Activated naive CD8-positive, alpha-beta T cell treated with anti-CD3 and anti-CD28 coated beads, Interleukin-2, amount 50 U/mL, for 16 hours (primary cell): ENCODE measurements around the gene ZNF566.

ENCODE experiments used
- DNase-seq: peaks from one replicate; pipeline ENCODE4 v3.0.0-alpha.2; 2020; ENCODE audit warnings: low read depth, low spot score

Gene ZNF566

GRCh38 chr19:36441339-36441738, 48.0 kb downstream of the ZNF566 start:
- no peak for DNase-seq

GRCh38 chr19:36436531-36436930, 52.8 kb downstream of the ZNF566 start:
- DNase-seq, result no peak

GRCh38 chr19:36423925-36424324, 65.4 kb downstream of the ZNF566 start:
- no peak for DNase-seq

GRCh38 chr19:36421749-36422481, 67.4 kb downstream of the ZNF566 start:
- DNase-seq, result no peak

DNA sequence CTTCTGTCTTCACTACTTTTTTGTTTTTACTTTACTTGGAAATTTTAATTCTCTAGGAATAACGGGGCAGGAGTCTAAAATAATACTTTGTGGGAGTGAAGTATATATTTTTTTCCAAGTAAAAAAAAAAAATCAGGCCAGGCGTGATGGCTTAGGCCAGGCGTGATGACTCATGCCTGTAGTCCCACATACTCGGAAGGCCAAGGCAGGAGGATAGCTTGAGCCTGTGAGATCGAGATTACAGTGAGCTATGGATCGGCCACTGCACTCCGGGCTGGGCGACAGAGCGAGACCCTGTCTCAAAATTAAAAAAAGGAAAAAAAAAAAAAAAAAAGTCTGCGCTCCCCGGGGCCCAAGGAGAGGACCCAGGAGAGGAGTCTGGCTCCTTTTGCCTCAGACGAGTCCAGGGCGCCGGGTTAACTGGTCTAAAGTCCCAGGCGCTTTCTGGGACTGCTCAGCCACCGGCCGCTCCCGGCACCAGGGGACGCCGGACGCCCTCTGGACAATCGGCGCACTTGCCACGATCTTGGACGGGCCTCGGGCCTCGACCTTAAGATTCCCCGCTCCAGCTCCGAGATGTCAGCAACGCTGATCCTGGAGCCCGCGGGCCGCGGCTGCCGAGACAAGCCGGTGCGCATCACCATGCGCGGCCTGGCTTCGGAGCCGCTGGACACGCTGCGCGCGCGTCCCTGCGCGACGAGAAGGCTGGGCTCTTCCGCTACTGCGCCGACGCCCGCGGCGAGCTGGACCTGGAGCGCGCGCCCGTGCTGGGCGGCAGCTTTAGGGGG, 68.2 kb downstream of the ZNF566 start:
- DNase-seq, result no peak

DNA sequence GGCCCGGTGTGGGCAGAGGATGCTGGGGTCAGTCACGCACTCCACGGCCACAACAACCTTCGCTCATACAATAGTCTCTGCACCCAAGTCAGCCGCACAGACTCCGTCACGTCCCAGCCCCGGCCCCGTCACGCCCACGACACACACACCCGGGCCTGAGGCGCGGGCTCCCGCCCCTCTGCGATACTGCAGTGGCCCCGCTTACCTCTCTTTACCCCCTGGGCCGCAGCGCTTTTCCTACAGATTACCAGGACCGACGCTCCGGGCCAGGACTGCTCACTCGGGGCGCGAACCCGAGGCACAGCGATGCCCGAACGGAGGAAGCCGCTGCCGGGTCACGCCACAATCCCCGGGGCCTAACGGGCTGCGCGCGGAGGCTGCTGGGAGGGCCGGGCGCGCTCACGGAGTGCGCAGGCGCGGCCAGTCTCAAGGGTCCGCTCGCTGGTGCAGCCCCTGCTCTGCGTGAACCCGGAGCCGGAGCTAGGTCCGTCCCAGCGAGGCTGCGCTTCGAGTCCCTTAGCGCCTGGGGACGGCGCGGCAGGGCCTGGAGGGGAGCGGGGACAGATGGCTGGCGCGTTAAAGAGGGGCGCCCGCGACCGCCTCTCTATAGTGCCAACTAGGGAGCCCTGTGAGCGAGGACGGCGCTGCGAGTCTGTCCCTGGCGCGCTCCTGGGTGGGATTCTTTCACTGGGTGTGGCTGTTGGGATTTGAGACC, 70.9 kb downstream of the ZNF566 start, which contains the start of gene ZFP82:
TSS of gene ZFP82 (minus strand) at position 358 of the 715 bp plus-strand sequence. CDS start 8,855 bp downstream, outside the sequence.
- peak; percentile 42 for DNase-seq

GRCh38 chr19:36417752-36418286, 71.5 kb downstream of the ZNF566 start:
- no peak for DNase-seq

DNA sequence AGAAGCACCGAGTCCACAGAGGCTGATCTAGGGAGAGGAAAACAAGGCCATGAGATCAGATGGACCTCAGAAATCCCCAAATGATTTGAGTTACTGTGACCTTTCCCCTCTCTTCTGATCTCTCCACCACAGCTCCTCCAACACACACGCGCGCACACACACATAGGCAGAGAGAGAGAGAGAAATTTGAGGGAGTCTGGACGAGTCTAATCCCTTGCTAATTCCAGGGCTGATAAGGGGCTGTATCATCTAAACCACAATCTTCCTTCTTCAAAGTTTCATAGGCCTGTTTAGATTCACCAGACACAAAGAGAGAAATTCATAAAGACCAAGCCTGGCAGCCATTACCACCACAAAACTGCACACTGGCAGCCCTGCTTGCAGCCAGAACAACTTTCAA, 79.5 kb downstream of the ZNF566 start:
- no peak for DNase-seq

DNA sequence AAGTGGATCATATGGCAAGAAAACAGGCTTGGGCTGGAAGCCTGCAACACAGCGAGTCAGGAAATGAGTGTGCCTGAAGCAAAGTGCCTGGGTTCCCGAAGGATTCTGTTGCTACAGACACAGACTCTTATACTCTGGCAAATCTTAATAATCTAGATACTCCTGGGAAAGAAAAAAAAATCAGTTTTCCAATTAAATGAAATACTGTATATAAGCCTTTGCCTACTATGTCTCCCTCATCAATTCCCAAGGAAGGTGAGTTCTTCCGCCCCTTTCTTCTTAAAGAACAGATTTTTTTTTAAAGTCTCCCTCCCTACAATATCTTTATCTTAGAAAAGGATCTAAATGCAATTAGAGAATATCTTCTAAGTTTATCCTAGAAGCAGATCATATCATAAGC, 81.3 kb downstream of the ZNF566 start:
- no peak for DNase-seq

- DNase-seq, result no peak
These were observed 84.9 kb downstream of the ZNF566 start for GRCh38 chr19:36404498-36404897.

GRCh38 chr19:36401475-36401874, 87.9 kb downstream of the ZNF566 start:
- DNase-seq, result no peak

GRCh38 chr19:36398571-36398970, 90.8 kb downstream of the ZNF566 start:
- no peak for DNase-seq
